ENCODE results near the gene CAPS.
"Not testable (repeated sequence)": the region's sequence is repeated elsewhere in the genome, so short reads cannot be mapped to it uniquely, and the experiment has no call there.

Gene CAPS

DNA sequence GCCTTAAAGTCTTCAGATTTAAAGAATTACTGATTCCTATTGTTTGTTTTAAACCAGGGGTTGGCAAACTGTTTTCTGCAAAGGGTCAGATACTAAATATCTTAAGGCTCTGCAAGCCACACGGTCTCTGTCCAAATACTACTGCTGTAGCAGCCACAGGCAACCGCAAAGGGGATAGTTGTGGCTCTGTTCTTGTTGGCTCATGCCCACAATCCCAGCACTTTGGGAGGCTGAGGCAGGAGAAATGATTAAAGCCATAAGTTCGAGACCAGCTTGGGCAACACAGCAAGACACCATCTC lies 41.5 kb downstream of the CAPS start:
- no peak for DNase-seq (ENCODE audit: low read depth in 2 of 2)

DNA sequence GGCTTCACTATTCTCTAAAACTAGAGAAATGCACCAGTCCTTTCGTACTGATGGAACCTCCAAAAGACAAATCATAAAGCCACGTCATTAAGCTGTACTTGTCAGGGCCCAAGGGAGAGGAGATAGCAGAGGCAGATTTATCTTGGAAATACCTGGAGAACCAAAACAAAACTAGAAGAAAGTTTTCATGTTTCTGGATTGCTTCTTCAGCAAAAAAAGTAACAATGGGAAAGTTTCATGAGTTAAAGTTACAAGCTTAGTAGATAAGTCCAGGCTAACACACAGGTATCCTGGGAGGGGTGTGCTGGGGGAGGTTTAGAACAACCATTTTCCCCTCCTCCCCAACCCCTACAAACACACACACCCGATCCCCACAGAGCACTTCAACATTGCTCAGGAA lies 42.3 kb downstream of the CAPS start:
- DNase-seq (ENCODE audit: low read depth in 2 of 2), result no peak

DNA sequence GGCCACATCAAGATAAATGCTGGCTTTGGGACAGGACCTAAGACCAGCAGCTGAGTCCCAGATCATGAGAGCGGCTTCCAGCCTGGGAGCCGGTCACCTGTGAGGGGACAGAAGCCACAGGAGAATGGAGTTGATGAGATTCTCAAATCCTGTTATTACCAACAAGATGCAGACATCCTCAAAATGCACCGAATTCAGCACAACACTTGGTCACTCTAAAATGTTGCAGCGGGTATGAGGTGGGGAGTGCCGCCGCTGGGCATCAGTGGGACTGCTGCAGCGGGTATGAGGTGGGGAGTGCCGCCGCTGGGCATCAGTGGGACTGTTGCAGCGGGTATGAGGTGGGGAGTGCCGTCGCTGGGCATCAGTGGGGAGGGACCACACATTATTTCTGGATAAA lies 42.7 kb downstream of the CAPS start:
- DNase-seq (ENCODE audit: low read depth in 2 of 2), result no peak

DNA sequence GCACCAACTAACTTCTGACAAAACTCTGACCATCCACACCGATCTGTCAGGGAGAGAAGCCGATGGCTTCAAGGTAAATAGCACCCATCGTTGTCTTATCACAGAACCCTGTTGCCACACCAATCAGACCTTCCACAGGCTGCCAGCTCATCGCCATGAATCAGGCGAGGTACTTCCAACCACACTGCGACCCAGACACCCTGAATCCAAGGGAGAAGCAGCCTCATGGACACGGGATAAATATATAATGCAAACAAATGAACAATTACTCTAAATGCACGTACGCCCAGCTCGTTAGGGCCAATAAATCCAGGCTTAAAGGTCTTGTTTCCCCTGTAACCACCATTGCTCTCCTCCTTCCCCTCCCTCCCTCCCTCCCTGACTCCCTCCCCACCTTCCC lies 43.1 kb downstream of the CAPS start:
- DNase-seq (ENCODE audit: low read depth in 2 of 2), result no peak

DNA sequence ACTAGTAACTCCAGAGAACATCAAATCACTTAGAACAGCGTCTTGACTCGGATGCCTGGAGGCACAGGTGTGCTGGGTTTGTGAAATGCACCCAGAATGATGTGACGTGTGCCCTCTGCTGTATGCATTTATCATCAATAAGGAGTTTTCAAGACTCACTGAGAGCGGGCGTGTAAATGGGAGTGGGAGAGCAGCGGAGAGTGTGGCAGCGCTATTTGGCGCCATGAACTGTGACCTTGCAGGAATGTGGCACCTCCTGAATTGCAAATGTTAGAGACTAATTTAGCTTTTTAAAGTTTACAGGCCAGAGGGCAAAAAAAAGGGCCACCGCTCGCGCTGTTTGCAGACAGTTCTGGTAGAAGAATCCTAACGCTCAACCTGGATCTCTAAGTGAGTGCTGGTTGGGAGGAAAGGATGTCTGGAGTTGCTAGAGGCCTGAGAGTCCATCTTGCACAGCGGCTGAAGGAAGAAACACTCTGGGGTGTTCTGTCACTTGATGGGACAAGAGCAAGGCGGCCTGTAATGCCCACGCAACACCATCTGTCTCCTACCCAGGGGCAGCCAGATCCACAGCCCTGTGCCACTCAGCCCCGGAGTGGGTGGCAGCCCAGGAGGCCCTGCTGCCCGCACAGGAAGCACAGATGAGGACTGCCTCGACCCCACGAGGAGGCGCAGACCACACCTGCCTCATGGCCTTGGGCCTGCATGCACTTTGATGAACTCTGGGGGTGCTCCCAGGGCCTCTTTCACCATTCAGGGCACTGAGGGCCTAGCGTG lies 44.2 kb downstream of the CAPS start:
- no peak for DNase-seq (ENCODE audit: low read depth in 2 of 2)

DNA sequence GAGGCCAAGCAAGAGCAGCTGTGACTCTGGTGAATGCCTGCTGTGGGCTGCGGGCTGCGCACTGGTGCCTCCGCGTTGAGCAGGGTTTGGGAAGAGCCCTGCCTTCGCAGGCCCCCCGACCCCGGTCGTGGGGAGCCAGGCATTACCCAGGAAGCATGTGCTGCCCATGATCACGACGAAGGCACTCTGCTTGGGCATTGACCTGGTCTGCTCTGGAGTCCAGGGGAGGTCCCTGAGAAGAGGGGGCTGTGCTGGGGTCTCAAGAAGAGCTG lies 44.7 kb downstream of the CAPS start:
- no peak for DNase-seq (ENCODE audit: low read depth in 2 of 2)

DNA sequence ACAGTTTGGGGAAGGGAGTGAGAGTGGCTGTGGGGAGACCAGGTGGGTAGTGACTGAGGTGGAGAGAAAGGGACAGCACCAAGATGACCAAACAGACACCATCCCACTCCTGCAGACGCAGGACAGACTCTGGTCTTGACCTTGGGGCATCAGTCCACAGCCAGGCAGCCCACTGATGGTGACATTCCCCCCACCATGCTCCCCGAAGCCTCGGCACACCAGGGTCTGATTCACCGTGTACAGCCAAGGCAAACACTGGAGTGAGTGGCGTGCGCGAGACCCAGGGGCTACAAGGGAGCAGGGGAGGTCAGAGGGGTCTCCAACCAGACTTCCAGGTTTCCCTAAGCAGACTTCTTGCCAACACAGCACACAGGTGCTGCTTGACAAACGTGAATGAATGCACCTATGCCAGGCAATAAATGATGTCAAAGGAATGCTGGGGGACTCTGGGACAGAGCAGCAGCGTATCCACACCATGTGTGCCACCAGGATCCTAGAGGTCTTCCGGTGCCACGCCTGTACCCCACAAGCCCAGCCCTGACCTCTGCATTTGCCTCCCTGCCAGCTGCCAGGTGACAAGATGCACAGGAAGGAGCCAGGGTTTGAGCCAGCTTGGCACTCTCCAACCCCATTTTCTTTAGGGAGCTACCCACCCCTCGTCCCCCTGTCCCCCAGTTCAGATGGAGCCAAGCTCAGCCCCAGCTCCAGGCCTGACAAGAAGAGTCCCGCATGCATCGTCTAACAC lies 45.4 kb downstream of the CAPS start:
- no peak for DNase-seq (ENCODE audit: low read depth in 2 of 2)

DNA sequence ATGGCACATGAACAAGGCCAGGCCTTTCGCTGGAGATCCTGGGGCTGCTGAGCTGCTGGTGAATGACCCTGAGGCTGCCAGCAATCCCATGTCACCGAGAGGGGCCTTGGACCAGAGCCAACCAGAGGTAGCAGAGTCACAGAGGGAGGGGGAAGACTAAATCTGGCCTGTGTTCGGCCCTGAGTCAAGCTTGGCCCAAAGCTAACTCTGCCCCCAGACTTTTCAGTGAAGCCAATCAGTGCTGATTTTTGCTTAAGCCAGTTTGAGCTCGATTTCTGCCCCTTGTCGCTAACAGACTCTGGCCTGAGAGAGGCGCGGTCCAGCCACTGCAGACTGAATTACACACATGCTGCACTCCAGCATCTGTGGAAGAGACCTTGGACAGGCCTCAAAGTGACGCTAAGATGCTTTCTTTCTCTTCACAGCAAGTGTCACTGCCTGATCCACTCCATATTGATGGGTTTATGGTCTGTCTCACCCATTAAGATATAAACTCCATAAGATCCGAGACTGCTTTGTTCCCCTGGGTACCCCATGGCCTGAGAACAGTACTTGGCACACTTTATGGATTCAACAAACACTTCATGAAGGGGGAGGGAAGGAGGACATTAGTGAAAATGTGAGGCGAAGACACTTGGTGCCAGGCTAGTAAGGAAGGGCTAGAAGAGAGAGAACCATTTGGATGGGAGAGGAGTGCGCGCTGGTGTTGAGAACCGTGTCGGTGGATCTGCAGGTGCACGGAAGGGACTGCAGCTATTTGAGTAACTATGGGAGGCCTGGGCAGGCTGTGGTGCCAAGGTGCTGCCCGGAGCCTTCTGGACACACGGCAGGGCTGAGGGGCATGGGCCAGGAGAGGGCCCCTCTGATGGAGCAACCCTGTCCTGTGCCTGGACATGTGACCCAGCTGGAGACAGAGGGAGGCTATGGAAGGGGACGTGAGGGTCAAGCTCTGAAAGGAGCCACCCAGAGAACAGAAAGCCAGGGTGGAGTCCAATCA lies 46.2 kb downstream of the CAPS start:
- no peak for DNase-seq (ENCODE audit: low read depth in 2 of 2)

DNA sequence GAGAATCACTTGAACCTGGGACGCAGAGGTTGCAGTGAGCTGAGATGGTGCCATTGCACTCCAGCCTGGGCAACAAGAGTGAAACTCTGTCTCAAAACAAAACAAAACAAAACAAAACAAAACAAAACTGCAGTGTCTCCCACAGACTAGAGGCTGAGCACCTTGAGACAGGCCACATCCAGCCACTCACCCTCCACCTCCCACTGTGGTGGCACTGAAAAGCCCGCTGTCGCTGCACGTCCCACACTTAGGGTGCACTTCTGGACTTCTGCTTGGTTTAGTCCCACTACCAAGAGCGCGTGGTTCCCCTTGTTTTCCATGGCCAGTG lies 47.6 kb downstream of the CAPS start:
- not testable (repeated sequence) for DNase-seq (ENCODE audit: low read depth in 2 of 2)

DNA sequence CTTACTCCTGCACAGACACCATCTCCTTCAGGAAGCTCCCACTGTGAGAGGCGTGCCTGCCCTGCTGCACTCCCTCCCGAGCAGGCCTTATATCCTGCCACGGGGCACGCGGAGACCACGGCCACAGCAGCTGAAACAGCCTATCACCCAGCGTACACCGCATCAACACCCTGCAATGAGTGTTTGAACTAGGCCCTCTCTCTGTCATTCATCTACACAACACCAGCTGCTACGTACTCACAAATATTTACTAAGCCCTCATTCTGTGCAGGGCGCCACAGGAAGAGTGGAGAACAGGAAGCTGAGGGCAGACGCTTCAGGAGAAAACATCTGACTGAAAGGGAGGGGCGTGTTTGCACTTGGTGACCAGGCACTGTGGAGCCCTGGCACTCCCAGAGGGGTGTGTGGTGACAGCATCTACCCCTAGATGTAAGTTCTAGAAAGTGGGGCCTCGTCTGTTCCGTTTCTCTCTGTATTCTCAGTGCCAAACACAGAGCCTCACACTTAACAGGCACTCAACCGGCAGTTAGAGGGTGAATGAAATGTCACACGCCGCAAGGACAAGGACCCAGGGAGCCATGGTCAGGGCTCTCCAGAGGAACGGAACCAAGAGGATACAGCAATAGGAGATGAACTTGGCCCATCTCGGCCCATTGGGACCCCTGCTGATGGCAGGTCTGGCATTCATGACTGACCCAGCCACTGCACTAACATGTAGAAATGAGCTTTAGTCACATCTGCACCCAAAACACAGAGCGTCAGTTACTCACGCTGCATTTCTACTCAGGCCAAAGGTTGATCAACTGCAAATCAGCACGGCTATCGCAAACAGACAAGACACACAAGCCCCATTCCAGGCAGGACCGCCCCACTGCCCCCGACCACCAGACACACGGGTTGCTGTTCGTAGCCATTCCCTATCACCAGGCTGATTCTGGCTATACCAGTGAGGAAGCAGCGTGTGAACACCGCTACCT lies 48.2 kb downstream of the CAPS start:
- DNase-seq (ENCODE audit: low read depth in 2 of 2), result peak; percentile 30 to 34

DNA sequence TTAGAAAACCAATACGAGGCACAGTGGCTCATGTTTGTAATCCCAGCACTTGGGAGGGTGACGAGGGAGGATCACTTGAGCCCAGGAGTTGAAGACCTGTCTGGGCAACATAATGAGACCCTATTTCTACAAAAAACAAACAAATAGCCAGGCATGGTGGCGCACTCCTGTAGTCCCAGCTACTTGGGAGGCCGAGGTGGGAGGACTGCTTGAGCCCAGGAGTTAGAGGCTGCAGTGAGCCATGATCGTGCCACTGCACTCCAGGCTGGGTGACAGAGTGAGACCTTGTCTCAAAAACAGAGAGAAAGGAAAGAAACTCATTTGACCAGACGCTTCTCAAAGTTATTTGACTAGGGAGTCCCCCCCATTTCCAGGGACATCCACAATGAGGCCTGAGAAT lies 49.2 kb downstream of the CAPS start:
- DNase-seq (ENCODE audit: low read depth in 2 of 2), result not testable (repeated sequence)

DNA sequence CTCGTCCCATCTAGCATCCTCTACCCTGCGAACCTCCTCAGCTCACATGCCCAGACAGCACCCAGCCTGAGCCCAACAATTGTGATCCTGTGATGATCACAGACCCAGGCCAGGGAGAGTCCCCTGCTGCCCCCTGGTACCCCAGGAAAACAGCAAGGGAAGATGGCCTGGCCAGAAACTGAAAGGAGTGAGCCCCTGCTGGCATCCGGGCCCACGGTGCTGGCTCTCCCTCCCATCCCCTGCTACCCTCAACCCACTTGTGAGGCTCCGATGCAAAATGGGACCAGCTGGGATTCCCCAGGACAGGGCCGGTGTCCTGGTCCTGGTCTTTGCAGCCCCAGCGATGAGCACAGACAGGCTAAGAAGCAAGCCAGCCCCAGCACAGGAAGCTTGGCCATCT lies 49.8 kb downstream of the CAPS start:
- DNase-seq (ENCODE audit: low read depth in 2 of 2), result no peak

DNA sequence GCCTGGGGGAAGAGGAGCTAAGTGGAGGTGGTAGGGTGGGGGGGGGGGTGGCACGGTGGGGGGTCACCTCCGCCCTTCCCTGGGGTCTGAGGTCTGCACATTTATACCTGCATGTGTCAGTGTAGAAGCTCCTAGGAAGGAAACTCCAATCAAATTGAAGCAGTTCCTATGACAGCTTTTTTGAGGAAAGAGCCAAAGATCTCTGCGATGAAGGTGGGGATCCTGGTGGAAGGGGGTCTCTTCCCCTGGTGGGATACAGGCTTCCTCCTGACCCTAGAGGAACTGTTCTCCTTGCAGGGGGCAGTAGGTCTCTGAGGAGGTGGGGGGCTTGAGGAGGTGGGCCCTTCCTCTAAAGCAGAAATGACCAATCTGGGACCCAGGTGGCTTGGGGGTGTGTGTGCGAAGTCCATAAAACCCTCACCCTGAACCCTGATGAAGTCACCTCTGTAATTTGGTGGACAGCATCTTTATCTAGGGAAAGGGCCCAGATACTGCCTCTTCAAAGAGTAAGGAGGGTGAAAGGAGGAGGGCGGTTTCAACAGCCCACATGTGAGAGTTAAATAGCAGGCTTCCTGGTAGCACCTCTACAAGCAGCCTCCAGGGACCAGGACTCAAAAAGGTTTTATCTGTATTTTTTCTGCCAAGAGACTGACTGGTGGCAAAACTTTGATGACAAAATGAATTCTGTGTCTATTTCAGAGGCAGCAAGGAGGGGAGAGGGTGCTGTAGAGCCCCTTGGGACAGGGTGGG lies 50.9 kb downstream of the CAPS start:
- no peak for DNase-seq (ENCODE audit: low read depth in 2 of 2)
